T-helper 9 cell (primary cell): ENCODE data around the gene STIM2.

ENCODE experiments used
- DNase-seq: peaks from one replicate; pipeline ENCODE4 v3.0.0-alpha.2; 2020

The STIM2 gene

DNA sequence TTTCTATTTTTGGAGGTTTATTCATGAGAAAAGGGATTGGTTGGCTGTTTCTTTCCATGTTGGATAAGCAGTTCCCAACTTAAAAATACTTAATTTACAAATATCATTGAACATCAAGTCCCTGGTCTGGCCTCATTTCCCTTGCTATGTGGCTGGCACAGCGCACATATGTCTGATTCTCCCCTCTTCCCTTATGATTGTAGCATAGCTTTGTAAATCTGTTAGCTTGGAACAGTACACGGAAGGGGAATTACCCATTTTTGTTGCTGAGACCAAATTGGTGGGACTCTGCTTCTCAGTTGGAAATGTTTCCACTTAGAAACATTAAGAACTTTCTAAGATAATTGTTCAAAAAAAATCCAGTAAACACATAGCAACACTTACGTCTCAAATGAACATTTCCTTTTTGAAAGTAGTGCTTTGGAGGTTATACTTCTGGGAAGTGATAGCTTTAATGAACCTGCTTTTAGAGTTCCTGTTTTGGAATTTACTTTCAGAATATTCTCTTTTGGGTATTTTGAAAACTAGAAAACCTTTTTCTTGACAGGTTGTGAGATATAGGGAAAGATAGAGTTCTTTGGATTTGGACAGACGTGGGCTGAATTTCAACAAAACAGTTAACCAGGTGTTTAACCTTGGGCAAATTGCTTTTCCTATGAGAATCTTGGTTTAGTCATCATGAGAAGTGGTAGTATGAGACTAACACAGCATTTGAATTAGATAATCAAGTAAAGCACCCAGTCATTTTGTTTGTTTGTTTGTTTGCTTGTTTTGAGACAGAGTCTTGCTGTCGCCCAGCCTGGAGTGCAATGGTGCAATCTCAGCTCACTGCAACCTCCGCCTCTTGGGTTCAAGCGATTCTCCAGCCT is 47.3 kb downstream of the STIM2 start:
- no peak for DNase-seq

DNA sequence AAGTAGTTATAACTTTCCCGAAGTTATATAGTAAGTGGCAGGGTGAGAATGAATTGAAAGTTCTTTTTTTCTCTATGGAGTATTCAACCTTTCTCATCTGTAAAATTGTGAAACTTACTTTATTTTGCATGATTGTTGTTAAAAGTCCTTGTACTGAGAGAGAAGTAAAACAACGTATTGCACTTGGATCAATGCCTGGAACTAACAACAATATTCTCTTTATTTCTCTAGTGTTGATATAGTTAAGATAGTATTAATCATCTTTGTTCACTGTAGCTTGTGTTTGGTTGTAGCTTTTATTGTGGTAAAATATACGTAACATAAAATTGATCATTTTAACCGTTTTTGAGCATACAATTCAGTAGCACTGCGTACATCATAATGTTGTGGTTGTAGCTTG is 48.7 kb downstream of the STIM2 start:
- DNase-seq, result no peak

DNA sequence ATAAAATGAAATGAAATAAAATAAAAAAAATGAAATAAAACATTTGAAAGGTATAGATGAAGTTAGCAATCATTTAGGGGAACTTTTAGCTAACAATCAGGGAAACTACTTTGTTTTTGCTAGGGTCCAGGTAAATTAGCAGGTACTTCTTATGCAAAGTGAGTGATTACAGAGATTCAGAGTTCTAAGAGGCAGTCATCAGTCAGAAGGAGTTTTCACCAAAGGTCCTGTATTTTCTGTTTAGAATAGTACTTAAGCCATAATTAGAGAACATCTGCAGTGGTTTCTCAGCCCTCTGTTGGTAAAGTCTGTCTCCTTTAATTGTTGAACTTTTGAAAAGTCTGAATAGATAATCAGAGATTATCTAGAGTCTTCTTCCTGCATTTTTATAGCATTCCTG is 50.6 kb downstream of the STIM2 start:
- no peak for DNase-seq

- no peak for DNase-seq
These were observed 51.4 kb downstream of the STIM2 start for GRCh38 chr4:26912069-26912468.

GRCh38 chr4:26912810-26913209 is 52.2 kb downstream of the STIM2 start:
- no peak for DNase-seq

- no peak for DNase-seq
These were observed 55.6 kb downstream of the STIM2 start for GRCh38 chr4:26916195-26916594.

GRCh38 chr4:26930964-26931363 is 70.3 kb downstream of the STIM2 start:
- DNase-seq, result no peak

DNA sequence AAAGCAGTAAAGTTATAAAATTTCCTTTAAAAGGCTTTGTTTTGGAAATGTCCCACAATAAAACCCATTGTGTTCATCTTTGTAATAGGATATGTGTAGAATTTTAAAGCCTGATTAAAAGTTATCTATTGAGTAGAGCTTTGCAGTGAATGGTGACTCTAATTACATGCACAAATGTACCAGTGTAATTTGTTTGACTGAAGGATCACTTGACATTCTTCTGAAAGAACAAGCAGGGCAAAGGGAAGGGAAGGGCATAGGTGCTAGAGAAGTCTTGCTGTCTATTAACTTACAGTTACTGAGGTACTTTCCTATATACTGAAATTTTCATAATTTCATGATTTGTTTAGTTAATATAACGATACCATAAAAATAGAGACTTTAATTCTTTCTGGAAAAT is 70.8 kb downstream of the STIM2 start:
- no peak for DNase-seq

DNA sequence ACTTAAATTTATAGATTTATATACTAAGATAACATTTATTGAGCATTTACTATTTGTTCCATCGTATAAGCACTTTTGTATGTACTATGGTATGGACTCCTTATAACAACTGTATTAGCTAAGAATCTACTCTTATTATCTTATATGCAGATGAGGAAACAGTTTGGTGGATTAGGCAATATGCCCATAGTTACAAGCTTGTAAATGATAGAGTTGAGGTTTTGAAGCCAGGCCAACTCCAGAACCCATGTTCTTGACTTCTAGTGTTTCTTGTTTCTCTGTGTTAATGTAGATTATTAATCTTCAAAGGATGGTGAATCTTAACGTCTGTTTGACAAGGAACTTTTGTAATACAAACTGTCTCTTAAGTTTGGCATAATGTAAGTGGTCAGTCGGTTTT is 71.3 kb downstream of the STIM2 start:
- DNase-seq, result no peak

GRCh38 chr4:26935397-26935796 is 74.8 kb downstream of the STIM2 start:
- DNase-seq, result no peak

- DNase-seq, result no peak
These were observed 75.8 kb downstream of the STIM2 start for GRCh38 chr4:26936284-26937065.

DNA sequence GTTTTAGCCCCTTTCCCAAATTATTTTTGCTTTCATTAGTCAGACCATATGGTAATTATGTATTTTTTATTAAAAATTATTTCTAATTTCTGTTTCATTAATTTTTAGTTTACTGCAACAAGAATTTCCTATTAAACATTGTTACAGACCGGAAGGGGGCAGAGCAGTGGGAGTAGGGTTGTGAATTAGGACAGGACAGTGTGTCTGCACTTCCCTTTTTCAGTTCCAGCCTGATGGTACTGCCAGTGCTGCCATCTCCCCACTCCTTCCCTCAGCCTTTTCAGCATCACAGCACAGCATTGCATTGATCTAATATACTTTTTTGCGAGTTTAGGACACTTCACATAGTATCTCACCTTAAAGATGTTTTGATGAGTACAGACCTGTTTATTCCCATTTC is 76.5 kb downstream of the STIM2 start:
- DNase-seq, result no peak

DNA sequence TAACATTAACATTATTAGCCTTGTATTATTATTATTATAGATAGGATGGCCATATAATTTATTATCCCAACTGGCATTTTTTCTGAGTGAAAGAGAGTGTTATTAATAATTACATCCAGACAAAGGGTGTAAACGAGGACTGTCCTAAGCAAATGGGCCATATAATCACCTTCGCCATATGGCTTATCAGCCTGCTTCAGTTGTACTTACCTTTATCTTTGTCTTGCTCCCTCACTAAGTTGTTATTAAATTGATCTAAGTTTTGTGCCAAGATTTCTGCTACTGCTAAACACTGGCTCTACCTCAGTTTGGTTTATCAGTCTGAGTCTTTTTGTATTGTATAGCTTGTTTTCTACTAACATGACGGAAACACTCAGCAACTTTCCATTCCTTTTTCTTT is 76.9 kb downstream of the STIM2 start:
- DNase-seq, result no peak

DNA sequence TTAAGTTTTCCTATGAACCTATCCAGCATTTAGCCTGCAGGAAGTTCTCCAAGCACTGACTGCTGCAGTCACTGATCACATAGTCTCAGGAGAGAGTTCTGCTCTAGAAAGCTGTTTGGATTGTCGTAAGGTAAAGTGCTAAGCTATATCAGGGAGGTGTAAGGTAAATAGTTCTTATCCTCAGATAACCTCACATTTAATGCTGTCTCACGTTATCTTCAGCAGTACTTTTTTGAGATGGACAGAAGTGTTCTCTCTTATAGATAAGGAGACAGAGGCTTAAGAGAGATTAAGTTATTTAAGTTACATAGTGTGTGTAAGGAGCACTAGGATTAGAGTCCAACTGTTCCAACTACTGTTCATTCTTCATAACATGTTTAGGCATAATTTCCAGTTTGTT is 77.9 kb downstream of the STIM2 start:
- no peak for DNase-seq

DNA sequence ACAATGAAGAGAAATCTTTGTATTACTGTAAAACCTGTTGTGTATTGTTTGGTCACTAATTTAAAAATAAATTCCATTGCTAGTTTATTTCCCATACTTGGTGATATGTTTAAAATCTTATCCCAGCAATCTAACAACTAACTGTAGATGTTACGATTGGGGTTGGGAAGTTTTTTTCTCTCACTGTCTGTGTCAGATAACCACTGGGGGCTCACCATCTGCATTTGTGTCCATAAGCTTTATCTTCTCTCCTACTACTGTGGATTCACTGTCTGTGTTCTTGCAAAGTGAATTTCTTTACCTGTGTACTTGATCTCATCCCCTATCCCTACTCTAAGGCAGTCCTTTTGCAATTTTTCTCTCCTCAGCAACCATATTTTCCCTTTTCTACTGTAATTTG is 81.3 kb downstream of the STIM2 start:
- no peak for DNase-seq

DNA sequence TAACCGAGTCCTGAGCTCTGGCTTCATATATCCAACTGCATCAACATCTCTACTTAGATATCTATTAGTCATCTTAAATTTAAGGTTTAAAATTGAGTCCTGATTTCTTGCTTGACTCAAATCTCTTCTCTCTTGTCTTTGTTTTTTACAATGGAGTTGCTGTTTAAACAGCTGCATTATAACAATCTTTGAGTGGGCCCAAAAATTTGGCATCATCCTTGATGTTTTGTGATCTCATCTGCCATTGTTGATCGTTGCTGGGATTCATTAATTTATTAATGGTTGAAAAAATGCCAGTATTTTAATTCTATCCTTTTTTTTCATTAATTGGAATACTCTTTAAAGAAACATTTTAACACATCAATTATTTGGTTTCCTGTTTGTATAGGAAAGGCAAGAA is 82.2 kb downstream of the STIM2 start:
- no peak for DNase-seq

- DNase-seq, result no peak
These were observed 82.8 kb downstream of the STIM2 start for GRCh38 chr4:26943391-26943790.

GRCh38 chr4:26945794-26946193 is 85.2 kb downstream of the STIM2 start:
- no peak for DNase-seq

DNA sequence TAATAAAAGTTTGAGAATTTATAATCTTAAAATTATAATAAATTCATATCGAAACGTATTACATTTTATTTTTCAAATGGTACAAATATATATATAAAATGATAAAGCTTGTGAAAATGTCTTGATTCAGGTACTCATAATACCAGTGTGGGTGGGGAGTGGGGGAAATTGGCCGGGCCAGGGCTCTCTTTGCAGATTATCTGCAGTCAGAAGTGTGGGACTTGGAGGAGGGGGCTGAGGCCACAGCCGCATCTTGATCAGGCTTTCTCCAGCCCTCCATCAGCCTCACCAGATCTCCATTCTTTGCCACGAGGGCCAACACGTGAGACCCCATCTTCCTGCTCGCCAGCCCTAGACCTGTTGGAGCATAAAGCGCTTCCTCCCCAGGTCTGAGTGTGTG is 86.7 kb downstream of the STIM2 start:
- no peak for DNase-seq

DNA sequence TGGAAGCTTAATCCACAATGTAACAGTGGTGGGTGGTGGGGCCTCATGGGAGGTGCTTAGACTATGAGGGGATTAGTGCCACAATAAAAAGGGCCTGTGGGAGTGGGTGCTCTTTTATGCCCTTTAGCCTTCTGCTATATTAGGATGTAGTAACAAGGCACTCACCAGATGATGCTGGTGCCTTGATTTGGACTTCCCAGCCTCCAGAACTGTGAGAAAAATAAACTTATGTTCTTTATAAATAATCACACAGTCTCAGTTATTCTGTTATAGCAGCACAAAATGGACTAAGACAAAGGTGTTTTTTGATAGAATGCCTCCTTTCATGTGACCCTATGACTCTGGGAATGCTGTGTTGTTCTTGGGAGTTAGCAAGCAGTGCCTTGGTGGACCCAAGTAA is 89.8 kb downstream of the STIM2 start:
- no peak for DNase-seq

DNA sequence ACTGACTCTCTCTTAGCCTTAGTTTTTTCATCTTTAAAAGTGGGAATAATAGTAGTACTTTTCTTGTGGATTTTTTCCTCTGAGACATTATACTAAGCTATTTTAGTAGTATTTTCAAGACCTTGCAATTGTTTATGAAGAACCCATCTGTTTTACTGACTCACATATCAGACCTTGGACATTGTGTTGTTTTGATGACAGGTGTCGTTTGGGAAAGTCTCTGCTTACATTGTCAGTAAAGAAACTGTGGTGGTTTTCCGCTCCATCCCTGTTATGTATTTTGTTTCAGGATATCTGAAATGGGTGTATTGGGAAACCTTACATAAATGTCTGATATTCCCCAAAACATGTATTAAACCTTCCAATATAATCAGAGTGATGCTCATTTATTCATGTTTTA is 92.2 kb downstream of the STIM2 start:
- DNase-seq, result no peak

DNA sequence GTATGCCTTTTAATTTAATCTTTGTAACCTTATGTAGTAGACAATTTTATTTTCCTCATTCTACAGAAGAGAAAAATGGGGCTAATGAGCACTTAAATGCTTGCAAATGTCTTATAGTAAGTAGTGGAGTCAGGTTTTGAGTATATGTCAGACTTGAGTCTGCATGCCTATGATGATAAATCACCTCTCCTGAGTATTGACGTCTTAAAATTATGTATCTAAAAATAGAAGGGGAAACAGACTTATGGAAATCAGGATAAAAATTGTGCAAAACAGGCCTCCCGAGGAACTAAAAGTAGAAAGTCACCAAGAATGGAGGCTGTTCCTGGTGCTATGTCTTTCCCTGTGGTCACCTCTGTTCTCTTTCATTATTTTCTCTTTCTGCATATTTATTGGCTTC is 92.7 kb downstream of the STIM2 start:
- no peak for DNase-seq

- DNase-seq, result no peak
These were observed 93.3 kb downstream of the STIM2 start for GRCh38 chr4:26953770-26954423.

DNA sequence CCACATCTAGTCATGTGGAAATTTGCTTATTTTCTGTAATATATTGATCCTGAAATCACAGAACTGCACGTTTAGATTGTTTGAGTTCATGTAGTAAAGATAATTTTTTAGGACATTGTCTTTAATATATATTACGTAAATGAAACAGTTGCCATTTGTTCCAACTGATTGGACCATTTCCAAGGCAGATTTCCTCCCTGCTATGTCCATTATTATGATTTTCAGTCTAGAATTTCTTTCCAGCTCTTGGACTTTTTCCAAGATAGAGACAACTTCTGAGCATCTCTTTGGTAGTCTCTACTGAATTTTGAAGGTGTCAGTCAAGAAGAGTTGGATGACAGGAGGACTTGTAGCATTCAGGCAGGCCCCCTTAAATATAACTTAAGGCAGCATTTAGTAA is 94.6 kb downstream of the STIM2 start:
- DNase-seq, result no peak
